Breast epithelium (tissue), 4 donors: Measurements from ENCODE around the gene CCL21. TPM values are rescaled to one million over a fixed set of nuclear protein-coding genes. Genes with fewer than 3 reads are reported as not detected.

Experiments
- DNase-seq, 2 donors: peaks; one replicate each; pipeline ENCODE4 v3.0.0-alpha.2; 2019; ENCODE audit warnings: low spot score in 2 of 2
- H3K27ac ChIP-seq, 2 donors: fragments of 200-600 bp; sonication (generic) in 1 of 2; one replicate each; pipeline ENCODE4 v1.5.1; 2016 to 2019; ENCODE audit warnings: mild to moderate bottlenecking in 1 of 2
- H3K27me3 ChIP-seq, 2 donors: fragments of 200-600 bp; sonication (generic) in 1 of 2; one replicate each; pipeline versions ENCODE4 v1.5.1 to v1.6.0; 2017 to 2019; ENCODE audit warnings: control low read depth in 1 of 2, mild to moderate bottlenecking in 1 of 2
- H3K36me3 ChIP-seq: fragments of 200-600 bp; one replicate; pipeline ENCODE4 v1.5.1; 2019
- H3K4me1 ChIP-seq, 2 donors: fragments of 200-600 bp; sonication (generic); one replicate each; pipeline ENCODE4 v1.5.1; 2016 to 2019; ENCODE audit warnings: control low read depth in 1 of 2
- H3K4me3 ChIP-seq, 3 donors: fragments of 200-600 bp; sonication (generic); 1 replicate in 2 of 3; 2 replicates in 1 of 3; pipeline ENCODE4 v1.5.1; 2016 to 2019; ENCODE audit warnings: mild to moderate bottlenecking in 3 of 3, moderate library complexity in 2 of 3
- H3K9me3 ChIP-seq, 2 donors: fragments of 200-600 bp; sonication (generic) in 1 of 2; one replicate each; pipeline ENCODE4 v1.5.1; 2016 to 2019; ENCODE audit warnings: control low read depth in 1 of 2
- POLR2A ChIP-seq: fragments of 450-650 bp; IDR thresholded peaks from one replicate; pipeline ENCODE4 v1.6.1; 2016; ENCODE audit warnings: antibody characterized with exemption, mild to moderate bottlenecking, moderate library complexity
- POLR2AphosphoS5 ChIP-seq, 3 donors: sonication (generic); formaldehyde crosslinking; IDR thresholded peaks; one replicate each; pipeline ENCODE4 v1.6.1; 2017; ENCODE audit warnings: antibody characterized with exemption in 3 of 3
- intact Hi-C: fragments of 100-400 bp; cut with DNase I; formaldehyde crosslinking; loops from one replicate; pipeline ENCODE4 v1.15.1; 2023; ENCODE audit warnings: low total_unique reads
- total RNA-seq, 3 donors: library from RNA; depleted of rRNA; stranded (reverse); fragments of >200 nt; gene quantifications; one replicate each; pipeline ENCODE4 v1.1.0, GENCODE V29; 2016
- TF ChIP-seq, protein P1 (sequence below), 3 donors: fragments of 450-650 bp; IDR thresholded peaks; one replicate each; pipeline ENCODE4 v1.5.1; 2016 to 2017; ENCODE audit warnings: antibody characterized with exemption in 3 of 3, mild to moderate bottlenecking in 3 of 3, moderate library complexity in 3 of 3

Gene CCL21
- total RNA-seq, 3 donors from 2014 or later, result 5.9 to 84.9 (median 12.0) TPM

DNA sequence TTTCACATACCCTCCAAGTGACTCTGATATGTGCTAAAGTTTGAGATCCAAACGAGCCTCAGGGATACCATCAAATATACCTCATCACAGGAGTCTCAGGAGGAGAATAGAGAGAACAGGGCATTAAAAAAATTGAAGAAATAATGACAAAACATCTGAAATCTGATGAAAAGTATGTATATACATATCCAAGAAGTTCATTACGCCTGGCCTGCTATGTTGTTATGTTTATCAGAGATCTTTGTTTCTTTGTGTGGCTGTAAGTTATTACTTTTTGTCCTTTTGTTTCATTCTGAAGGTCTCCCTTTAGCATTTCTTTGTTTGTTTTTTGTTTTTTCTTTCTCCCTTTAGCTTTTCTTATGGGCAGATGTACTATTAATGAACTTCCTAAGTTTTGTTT lies 16.4 kb downstream of the CCL21 start:
- H3K27ac ChIP-seq, result no peak overlapping the region
- DNase-seq, result no peak
- no peak for TF ChIP-seq POLR2A
- TF ChIP-seq, protein P1, sequence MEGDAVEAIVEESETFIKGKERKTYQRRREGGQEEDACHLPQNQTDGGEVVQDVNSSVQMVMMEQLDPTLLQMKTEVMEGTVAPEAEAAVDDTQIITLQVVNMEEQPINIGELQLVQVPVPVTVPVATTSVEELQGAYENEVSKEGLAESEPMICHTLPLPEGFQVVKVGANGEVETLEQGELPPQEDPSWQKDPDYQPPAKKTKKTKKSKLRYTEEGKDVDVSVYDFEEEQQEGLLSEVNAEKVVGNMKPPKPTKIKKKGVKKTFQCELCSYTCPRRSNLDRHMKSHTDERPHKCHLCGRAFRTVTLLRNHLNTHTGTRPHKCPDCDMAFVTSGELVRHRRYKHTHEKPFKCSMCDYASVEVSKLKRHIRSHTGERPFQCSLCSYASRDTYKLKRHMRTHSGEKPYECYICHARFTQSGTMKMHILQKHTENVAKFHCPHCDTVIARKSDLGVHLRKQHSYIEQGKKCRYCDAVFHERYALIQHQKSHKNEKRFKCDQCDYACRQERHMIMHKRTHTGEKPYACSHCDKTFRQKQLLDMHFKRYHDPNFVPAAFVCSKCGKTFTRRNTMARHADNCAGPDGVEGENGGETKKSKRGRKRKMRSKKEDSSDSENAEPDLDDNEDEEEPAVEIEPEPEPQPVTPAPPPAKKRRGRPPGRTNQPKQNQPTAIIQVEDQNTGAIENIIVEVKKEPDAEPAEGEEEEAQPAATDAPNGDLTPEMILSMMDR (IDR thresholded peaks at IDR 0.05), result no peak
- no peak for TF ChIP-seq POLR2AphosphoS5 (IDR thresholded peaks at IDR 0.05)
- no peaks in the 10 kb centered on the region for H3K27me3 ChIP-seq
- H3K4me1 ChIP-seq, result no peaks in the 10 kb centered on the region
- no peak overlapping the region for H3K4me3 ChIP-seq
- H3K9me3 ChIP-seq, result no peaks in the 10 kb centered on the region
- intact Hi-C loops, result no loop called here
- H3K36me3 ChIP-seq, result no peaks in the 10 kb centered on the region

DNA sequence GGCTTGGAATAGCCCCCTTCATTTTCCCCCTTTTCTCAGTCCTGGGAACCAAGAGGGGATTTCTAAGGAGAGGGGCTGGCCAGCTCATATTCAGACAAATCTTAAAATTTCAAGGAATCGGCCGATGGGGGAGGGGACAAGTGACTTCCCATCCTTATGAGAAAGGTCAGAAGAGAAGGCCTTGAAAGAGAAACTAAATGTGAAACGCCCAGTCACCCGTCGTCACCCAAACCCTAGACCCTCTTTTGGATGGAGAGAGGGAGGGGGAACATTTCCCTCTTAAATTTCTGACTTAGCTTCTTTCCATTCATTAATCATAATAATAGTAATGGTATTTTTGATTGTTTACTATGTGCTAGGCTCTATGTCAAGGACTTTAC lies 18.0 kb downstream of the CCL21 start:
- H3K27ac ChIP-seq, result no peak overlapping the region
- no peaks in the 10 kb centered on the region for H3K4me1 ChIP-seq
- no peaks in the 10 kb centered on the region for H3K27me3 ChIP-seq
- H3K4me3 ChIP-seq, result no peak overlapping the region
- no peaks in the 10 kb centered on the region for H3K9me3 ChIP-seq
- no peaks in the 10 kb centered on the region for H3K36me3 ChIP-seq
- no peak for TF ChIP-seq POLR2A
- no peak for DNase-seq
- intact Hi-C loops, result no loop called here

DNA sequence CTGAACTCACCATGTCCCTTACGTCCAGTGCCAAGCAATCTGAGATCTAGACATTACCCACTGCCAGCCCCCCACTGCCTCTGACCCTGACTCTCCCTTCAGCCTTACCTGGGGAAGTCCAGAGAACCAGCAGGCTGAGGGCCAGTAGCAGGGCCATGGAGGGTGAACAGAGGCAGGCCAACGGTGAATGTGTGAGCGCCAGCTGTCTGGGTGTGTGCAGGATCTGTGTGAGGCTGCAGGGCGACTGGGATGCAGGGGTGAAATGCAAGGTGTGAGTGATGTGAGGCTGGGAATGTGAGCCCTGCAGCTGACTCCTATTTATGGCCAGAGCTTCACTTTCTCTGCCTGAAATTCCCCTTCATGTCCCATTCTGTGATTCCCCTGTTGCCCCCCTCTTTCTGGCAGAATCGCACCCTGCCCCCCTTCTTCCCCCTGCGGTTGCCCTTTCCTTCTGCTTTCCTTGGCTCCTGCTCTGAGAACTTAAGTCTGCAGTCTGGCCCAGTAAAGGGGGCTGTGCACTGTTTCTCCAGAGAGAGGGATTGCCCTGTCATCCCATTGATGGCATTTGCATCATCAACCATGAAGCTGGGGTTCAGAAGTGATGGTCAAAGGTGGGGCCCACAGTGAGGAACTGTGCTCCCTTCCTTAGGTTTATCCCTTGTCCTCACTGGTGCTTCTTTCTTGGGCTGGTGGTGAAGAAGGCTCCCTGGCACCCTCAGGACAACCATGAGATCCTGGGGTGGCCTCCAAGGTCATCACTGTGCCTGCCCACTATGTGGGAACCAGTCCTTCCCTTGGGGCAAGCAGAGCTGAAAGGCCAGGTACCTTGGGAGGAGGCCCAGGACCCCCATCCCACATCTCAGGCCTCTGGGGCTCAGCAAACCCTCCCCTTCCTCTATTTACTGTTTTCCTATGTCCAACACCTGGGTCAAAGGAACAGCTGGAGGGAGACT lies 18.7 kb downstream of the CCL21 start, which contains the start of gene CCL19:
Gene CCL19, minus strand, starts transcription at position 294 of the 953 bp plus-strand sequence. Its CDS starts 137 bp downstream, at position 157.
- no peaks in the 10 kb centered on the region for H3K9me3 ChIP-seq
- no peaks in the 10 kb centered on the region for H3K36me3 ChIP-seq
- TF ChIP-seq, protein P1 (IDR thresholded peaks at IDR 0.05), result no peak
- no peaks in the 10 kb centered on the region for H3K27me3 ChIP-seq
- intact Hi-C loops, result no loop called here
- no peak for DNase-seq
- no peaks in the 10 kb centered on the region for H3K4me1 ChIP-seq
- no peak within 1 kb of the TSS for H3K4me3 ChIP-seq
- H3K27ac ChIP-seq, result no peak within 1 kb of the TSS

DNA sequence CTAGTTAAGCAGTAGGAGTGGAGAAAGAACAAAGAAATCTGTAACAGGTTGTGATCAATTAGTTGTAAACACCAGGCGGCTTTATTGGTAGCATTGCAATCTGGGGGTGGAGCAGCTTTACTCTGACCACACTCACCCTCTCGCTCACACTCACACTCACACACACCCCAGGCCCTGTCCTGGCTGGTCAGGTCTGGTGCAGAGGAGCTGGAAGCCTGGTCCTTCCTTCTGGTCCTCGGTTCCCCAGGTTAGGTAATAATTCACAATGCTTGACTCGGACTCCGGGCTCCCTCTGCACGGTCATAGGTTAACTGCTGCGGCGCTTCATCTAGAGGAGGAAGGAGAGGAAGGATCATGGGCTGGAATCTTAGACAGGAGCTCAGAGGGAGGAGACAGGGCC lies 20.4 kb downstream of the CCL21 start:
- H3K4me3 ChIP-seq, result no peak overlapping the region

DNA sequence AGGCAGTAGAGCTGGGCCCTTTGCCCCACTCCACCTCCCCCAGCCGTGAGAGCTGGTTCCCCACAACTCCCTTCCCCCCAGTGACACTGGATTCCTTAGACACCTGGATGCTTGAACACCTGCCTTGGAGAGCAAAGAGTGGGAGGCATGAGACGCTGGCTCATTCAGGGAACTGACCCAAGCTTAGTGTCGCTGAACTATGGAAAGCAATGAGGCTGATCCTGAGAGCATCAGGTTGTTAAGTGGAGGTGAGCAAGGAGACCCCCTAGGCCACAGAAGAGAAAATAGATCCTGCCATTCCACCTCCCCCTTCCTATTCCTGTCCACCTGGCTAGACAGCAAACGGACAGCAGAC lies 20.8 kb downstream of the CCL21 start:
- H3K27ac ChIP-seq, result no peak overlapping the region
- DNase-seq, result no peak
- H3K27me3 ChIP-seq, result no peaks in the 10 kb centered on the region
- no peaks in the 10 kb centered on the region for H3K9me3 ChIP-seq
- H3K4me3 ChIP-seq, result no peak overlapping the region
- H3K4me1 ChIP-seq, result no peaks in the 10 kb centered on the region
- no peak for TF ChIP-seq POLR2A
- no peak for TF ChIP-seq POLR2AphosphoS5 (IDR thresholded peaks at IDR 0.05)
- TF ChIP-seq, protein P1 (IDR thresholded peaks at IDR 0.05), result no peak
- intact Hi-C loops, result no loop called here
- no peaks in the 10 kb centered on the region for H3K36me3 ChIP-seq

More for the DNA sequence above, 20.4 kb downstream of the CCL21 start:
- Histone ChIP-seq H3K36me3 (no peaks in the 10 kb centered on the region), H3K27me3 (no peaks in the 10 kb centered on the region), H3K27ac (no peak overlapping the region), H3K4me1 (no peaks in the 10 kb centered on the region), H3K9me3 (no peaks in the 10 kb centered on the region)
- intact Hi-C loops, result no loop called here
- no peak for TF ChIP-seq POLR2A
- TF ChIP-seq POLR2AphosphoS5 (IDR thresholded peaks at IDR 0.05), result no peak
- TF ChIP-seq, protein P1 (IDR thresholded peaks at IDR 0.05), result no peak
- DNase-seq, result no peak
